HL-60 (cell line): ENCODE results near the gene MAP2K4.

Experiments used
- DNase-seq, 2 experiments: peaks; one replicate each; pipeline ENCODE4 v3.0.0-alpha.2; 2010 to 2020; ENCODE audit warnings: low read depth in 1 of 2, low spot score in 1 of 2
- H3K27ac ChIP-seq: fragments of 250-450 bp; sonication (Bioruptor Pico); replicated peaks from 2 replicates; pipeline ENCODE4 v1.5.1; 2020; ENCODE audit warnings: mild to moderate bottlenecking, moderate library complexity
- H3K27me3 ChIP-seq: fragments of 250-450 bp; sonication (Bioruptor Pico); 2 replicates; pipeline ENCODE4 v1.5.1; 2021; ENCODE audit warnings: mild to moderate bottlenecking, moderate library complexity; ENCODE audit not compliant: insufficient read depth, poor library complexity, severe bottlenecking
- H3K4me3 ChIP-seq: replicated peaks from 2 replicates; pipeline ENCODE4 v1.5.1; 2011; ENCODE audit warnings: mild to moderate bottlenecking, control low read depth, low read length; ENCODE audit not compliant: insufficient read depth
- GABPA ChIP-seq: IDR thresholded peaks from 2 replicates; pipeline ENCODE4 v1.6.1; 2012; ENCODE audit warnings: low read depth
- POLR2AphosphoS5 ChIP-seq: IDR thresholded peaks from 2 replicates; pipeline ENCODE4 v1.6.1; 2012; ENCODE audit warnings: low read depth
- SPI1 ChIP-seq: IDR thresholded peaks from 2 replicates; pipeline ENCODE4 v1.6.1; 2012; ENCODE audit warnings: low read depth, mild to moderate bottlenecking, borderline replicate concordance
- TF ChIP-seq, protein P1 (sequence below): IDR thresholded peaks from 2 replicates; pipeline ENCODE4 v1.6.1; 2012; ENCODE audit warnings: low read depth; ENCODE audit not compliant: insufficient replicate concordance
- TF ChIP-seq, protein P2 (sequence below): IDR thresholded peaks from one replicate; pipeline ENCODE4 v1.5.1; 2011; ENCODE audit warnings: low read length, control low read depth, inconsistent platforms; ENCODE audit not compliant: insufficient read depth

MAP2K4 gene

GRCh38 chr17:12047681-12048376 is 27.2 kb downstream of the MAP2K4 start:
- Histone ChIP-seq H3K4me3 (no peak overlapping the region), H3K27me3 (no peaks in the 10 kb centered on the region), H3K27ac (no peak overlapping the region)
- TF ChIP-seq POLR2AphosphoS5 = no peak
- TF ChIP-seq, protein P1, sequence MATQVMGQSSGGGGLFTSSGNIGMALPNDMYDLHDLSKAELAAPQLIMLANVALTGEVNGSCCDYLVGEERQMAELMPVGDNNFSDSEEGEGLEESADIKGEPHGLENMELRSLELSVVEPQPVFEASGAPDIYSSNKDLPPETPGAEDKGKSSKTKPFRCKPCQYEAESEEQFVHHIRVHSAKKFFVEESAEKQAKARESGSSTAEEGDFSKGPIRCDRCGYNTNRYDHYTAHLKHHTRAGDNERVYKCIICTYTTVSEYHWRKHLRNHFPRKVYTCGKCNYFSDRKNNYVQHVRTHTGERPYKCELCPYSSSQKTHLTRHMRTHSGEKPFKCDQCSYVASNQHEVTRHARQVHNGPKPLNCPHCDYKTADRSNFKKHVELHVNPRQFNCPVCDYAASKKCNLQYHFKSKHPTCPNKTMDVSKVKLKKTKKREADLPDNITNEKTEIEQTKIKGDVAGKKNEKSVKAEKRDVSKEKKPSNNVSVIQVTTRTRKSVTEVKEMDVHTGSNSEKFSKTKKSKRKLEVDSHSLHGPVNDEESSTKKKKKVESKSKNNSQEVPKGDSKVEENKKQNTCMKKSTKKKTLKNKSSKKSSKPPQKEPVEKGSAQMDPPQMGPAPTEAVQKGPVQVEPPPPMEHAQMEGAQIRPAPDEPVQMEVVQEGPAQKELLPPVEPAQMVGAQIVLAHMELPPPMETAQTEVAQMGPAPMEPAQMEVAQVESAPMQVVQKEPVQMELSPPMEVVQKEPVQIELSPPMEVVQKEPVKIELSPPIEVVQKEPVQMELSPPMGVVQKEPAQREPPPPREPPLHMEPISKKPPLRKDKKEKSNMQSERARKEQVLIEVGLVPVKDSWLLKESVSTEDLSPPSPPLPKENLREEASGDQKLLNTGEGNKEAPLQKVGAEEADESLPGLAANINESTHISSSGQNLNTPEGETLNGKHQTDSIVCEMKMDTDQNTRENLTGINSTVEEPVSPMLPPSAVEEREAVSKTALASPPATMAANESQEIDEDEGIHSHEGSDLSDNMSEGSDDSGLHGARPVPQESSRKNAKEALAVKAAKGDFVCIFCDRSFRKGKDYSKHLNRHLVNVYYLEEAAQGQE = no peak
- TF ChIP-seq GABPA = no peak
- TF ChIP-seq SPI1 = no peak
- TF ChIP-seq, protein P2, sequence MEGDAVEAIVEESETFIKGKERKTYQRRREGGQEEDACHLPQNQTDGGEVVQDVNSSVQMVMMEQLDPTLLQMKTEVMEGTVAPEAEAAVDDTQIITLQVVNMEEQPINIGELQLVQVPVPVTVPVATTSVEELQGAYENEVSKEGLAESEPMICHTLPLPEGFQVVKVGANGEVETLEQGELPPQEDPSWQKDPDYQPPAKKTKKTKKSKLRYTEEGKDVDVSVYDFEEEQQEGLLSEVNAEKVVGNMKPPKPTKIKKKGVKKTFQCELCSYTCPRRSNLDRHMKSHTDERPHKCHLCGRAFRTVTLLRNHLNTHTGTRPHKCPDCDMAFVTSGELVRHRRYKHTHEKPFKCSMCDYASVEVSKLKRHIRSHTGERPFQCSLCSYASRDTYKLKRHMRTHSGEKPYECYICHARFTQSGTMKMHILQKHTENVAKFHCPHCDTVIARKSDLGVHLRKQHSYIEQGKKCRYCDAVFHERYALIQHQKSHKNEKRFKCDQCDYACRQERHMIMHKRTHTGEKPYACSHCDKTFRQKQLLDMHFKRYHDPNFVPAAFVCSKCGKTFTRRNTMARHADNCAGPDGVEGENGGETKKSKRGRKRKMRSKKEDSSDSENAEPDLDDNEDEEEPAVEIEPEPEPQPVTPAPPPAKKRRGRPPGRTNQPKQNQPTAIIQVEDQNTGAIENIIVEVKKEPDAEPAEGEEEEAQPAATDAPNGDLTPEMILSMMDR = no peak
- no peak for DNase-seq

GRCh38 chr17:12048843-12049473 is 28.3 kb downstream of the MAP2K4 start:
- Histone ChIP-seq H3K4me3 (no peak overlapping the region), H3K27ac (no peak overlapping the region), H3K27me3 (no peaks in the 10 kb centered on the region)
- no peak for TF ChIP-seq GABPA
- no peak for TF ChIP-seq POLR2AphosphoS5
- TF ChIP-seq, protein P2 = no peak
- TF ChIP-seq, protein P1 = no peak
- TF ChIP-seq SPI1 = no peak
- DNase-seq = no peak

- DNase-seq = no peak
- Histone ChIP-seq H3K4me3 (no peak overlapping the region), H3K27ac (no peak overlapping the region), H3K27me3 (no peaks in the 10 kb centered on the region)
- TF ChIP-seq, protein P1 = no peak
- TF ChIP-seq, protein P2 = no peak
- no peak for TF ChIP-seq POLR2AphosphoS5
- no peak for TF ChIP-seq GABPA
- no peak for TF ChIP-seq SPI1
Measured at GRCh38 chr17:12050646-12051225, 30.1 kb downstream of the MAP2K4 start.
